ENCODE measurements around the gene SHFL. TPM values are rescaled to one million over a fixed set of nuclear protein-coding genes. Genes with fewer than 3 reads are reported as not detected.
A peak's percentile ranks its signal among the peaks of the same experiment; 100 is the strongest.

Gene SHFL
- total RNA-seq, 1 donor from 2014 or later = 35.3 TPM

DNA sequence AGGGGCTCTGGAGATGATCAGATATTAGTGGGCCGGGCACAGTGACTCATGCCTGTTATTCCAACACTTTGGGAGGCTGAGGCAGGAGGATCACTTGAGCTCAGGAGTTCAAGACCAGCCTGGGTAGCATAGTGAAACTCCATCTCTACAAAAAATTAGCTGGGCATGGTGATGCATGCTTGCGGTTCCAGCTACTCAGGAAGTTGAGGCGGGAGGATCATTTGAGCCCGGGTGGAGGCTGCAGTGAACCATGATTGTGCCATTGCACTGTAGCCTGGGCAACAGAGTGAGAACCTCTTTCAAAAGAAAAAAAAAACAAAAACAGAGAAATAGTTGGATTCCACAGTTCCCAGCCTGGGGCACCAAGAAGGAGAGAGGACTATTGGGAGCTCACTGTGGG lies 17.9 kb upstream of the SHFL start:
- Histone ChIP-seq H3K36me3 (ENCODE audit: control insufficient read depth, insufficient read depth, low read length) (no peaks in the 10 kb centered on the region), H3K27me3 (ENCODE audit: control insufficient read depth, insufficient read depth, low read length) (peaks cover 2% of the 10 kb centered on the region), H3K4me3 (ENCODE audit: low read depth, low read length) (no peak overlapping the region)
- DNase-seq (ENCODE audit: low read depth) = no peak
- TF ChIP-seq, protein P1, sequence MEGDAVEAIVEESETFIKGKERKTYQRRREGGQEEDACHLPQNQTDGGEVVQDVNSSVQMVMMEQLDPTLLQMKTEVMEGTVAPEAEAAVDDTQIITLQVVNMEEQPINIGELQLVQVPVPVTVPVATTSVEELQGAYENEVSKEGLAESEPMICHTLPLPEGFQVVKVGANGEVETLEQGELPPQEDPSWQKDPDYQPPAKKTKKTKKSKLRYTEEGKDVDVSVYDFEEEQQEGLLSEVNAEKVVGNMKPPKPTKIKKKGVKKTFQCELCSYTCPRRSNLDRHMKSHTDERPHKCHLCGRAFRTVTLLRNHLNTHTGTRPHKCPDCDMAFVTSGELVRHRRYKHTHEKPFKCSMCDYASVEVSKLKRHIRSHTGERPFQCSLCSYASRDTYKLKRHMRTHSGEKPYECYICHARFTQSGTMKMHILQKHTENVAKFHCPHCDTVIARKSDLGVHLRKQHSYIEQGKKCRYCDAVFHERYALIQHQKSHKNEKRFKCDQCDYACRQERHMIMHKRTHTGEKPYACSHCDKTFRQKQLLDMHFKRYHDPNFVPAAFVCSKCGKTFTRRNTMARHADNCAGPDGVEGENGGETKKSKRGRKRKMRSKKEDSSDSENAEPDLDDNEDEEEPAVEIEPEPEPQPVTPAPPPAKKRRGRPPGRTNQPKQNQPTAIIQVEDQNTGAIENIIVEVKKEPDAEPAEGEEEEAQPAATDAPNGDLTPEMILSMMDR (IDR thresholded peaks at IDR 0.05; ENCODE audit: insufficient read depth, low read length, poor library complexity, severe bottlenecking) = no peak

DNA sequence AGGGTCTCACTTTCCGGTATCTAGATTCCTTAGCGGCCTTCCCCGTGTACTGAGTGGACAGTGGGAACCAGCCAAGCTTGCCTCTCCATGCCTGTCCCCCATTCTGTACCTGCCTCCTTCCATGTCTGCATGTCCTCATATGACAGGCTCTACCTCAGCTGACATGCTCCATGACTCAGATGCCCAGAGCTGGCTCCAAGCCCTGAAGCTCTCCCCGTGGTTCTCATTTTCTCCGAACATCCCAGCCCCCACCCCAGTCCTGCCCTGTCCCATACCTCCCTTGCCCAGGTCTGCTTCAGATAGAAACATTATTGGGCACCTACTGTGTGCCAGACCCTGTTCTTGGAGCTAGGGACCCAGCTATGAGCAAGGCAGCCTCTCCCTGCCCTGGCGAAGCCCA lies 17.1 kb upstream of the SHFL start:
- TF ChIP-seq, protein P1 (IDR thresholded peaks at IDR 0.05; ENCODE audit: insufficient read depth, low read length, poor library complexity, severe bottlenecking) = no peak
- Histone ChIP-seq H3K36me3 (ENCODE audit: control insufficient read depth, insufficient read depth, low read length) (no peaks in the 10 kb centered on the region), H3K27me3 (ENCODE audit: control insufficient read depth, insufficient read depth, low read length) (peaks cover 2% of the 10 kb centered on the region), H3K4me3 (ENCODE audit: low read depth, low read length) (no peak overlapping the region)
- no peak for DNase-seq (ENCODE audit: low read depth)

DNA sequence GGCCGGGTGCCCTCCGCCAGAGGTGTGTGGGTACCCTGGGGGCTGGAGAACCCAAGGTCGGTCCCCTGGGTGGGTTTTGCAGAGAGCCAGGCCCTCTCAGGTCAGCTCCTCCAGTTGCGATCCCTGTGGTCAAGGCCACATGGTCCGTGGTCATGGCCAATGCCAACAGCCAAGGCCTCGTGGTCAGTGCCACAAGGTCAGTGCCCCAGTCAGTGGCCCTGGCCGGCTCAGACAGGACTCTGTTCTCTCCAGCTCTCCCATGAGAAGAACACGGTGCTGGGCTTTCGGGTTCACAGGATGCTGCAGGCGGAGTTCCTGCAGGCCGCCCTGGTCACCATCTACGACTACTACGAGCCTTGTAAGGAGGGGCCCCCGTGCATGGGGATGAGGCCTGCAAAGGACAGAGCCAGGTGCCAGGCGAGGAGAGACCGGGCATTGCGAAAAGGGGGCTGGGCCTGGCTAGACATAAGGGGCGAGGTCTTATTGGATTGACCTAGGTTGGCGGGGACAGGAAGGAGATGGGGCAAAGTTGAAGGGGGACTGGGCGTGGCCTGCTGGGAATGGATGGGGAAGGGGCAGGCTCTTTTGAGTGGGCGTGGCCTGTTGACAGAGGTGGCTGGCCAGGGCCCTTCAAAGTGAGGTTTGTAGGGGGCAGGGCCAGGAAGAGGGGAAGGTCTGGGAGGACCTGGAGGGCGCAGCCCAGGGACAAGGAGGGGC lies 15.2 kb upstream of the SHFL start:
- Histone ChIP-seq H3K27me3 (ENCODE audit: control insufficient read depth, insufficient read depth, low read length) (peaks cover 2% of the 10 kb centered on the region), H3K36me3 (ENCODE audit: control insufficient read depth, insufficient read depth, low read length) (no peaks in the 10 kb centered on the region), H3K4me3 (ENCODE audit: low read depth, low read length) (no peak overlapping the region)
- TF ChIP-seq, protein P1 (IDR thresholded peaks at IDR 0.05; ENCODE audit: insufficient read depth, low read length, poor library complexity, severe bottlenecking) = no peak
- no peak for DNase-seq (ENCODE audit: low read depth)

DNA sequence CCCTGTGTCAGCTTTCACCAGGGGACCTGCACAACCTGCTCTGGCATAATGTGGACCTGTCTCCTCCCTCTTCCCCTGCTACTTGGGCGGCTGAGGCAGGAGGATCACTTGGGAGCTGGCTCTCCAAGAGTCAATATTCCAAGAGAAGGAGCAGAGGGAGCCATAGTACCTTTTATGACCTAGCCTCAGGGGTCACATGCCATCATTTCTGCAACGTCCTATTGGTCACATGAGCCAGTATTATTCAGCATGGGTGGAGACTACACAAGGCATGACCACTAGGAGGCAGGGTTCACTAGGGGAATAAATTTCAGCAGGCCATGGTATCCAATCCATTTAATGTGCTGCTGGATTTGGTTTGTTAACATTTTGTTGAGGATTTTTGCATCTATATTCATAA lies 12.0 kb upstream of the SHFL start:
- TF ChIP-seq, protein P1 (IDR thresholded peaks at IDR 0.05; ENCODE audit: insufficient read depth, low read length, poor library complexity, severe bottlenecking) = peak; percentile 13
- DNase-seq (ENCODE audit: low read depth) = no peak
- Histone ChIP-seq H3K4me3 (ENCODE audit: low read depth, low read length) (no peak overlapping the region), H3K36me3 (ENCODE audit: control insufficient read depth, insufficient read depth, low read length) (no peaks in the 10 kb centered on the region), H3K27me3 (ENCODE audit: control insufficient read depth, insufficient read depth, low read length) (peaks cover 4% of the 10 kb centered on the region)

DNA sequence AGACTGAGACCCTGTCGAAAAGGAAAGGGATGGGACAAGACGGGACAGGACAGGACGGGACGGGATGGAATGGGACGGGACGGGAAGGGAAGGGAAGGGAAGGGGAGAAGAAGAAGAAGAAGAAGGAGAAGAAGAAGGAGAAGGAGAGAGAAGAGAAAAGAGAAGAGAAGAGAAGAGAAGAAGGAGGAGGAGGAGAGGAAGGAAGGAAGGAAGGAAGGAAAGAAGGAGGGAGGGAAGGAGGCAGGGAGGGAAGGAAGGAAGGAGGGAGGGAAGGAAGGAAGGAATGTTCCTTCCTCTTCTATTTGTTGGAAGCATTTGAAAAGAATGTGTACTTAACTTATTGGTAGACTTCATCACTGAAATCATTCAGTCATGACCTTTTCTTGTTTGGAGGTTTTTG lies 9.6 kb upstream of the SHFL start:
- Histone ChIP-seq H3K36me3 (ENCODE audit: control insufficient read depth, insufficient read depth, low read length) (no peaks in the 10 kb centered on the region), H3K27me3 (ENCODE audit: control insufficient read depth, insufficient read depth, low read length) (peaks cover 2% of the 10 kb centered on the region), H3K4me3 (ENCODE audit: low read depth, low read length) (no peak overlapping the region)
- TF ChIP-seq, protein P1 (IDR thresholded peaks at IDR 0.05; ENCODE audit: insufficient read depth, low read length, poor library complexity, severe bottlenecking) = no peak
- no peak for DNase-seq (ENCODE audit: low read depth)

DNA sequence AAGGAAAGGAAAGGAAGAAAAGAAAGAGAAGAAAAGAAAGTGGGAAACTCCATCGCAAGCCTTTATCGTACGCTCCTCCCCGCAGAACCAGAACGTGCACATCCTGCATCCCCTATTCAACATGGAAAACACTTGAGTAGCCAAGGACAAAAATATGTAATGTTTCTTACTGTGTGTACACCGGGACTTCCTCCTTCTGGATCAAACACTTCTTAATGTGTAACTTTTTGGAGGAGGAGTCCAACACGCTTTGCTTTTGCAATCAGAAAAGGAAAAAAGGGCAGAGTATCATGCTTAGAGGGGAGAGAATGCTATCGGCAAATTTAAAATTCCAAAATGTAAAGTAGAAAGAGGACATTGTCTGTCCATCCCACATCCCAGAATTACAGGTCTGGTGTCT lies 7.8 kb upstream of the SHFL start:
- no peak for DNase-seq (ENCODE audit: low read depth)
- TF ChIP-seq, protein P1 (IDR thresholded peaks at IDR 0.05; ENCODE audit: insufficient read depth, low read length, poor library complexity, severe bottlenecking) = no peak
- H3K4me3 ChIP-seq (ENCODE audit: low read depth, low read length) = no peak overlapping the region
- no peaks in the 10 kb centered on the region for H3K36me3 ChIP-seq (ENCODE audit: control insufficient read depth, insufficient read depth, low read length)
- H3K27me3 ChIP-seq (ENCODE audit: control insufficient read depth, insufficient read depth, low read length) = peaks cover 2% of the 10 kb centered on the region
